Esophagus muscularis mucosa (tissue), 4 donors: ENCODE data around the gene MMS22L.

Source experiments
- EP300 ChIP-seq: sonication (generic); formaldehyde crosslinking; IDR thresholded peaks from one replicate; pipeline ENCODE4 v1.6.1; 2017; ENCODE audit warnings: antibody characterized with exemption
- POLR2A ChIP-seq: fragments of 450-650 bp; IDR thresholded peaks from one replicate; pipeline ENCODE4 v1.6.1; 2017; ENCODE audit warnings: antibody characterized with exemption, moderate library complexity, mild to moderate bottlenecking, low read depth
- POLR2AphosphoS5 ChIP-seq, 2 donors: sonication (generic); formaldehyde crosslinking; IDR thresholded peaks; one replicate each; pipeline ENCODE4 v1.6.1; 2017; ENCODE audit warnings: antibody characterized with exemption in 2 of 2
- TF ChIP-seq, protein P1 (sequence below), 3 experiments: fragments of 200-600 bp in 2 of 3; fragments of 450-650 bp in 1 of 3; sonication (generic) in 2 of 3; IDR thresholded peaks; one replicate each; pipeline ENCODE4 v1.5.1; 2017 to 2019; ENCODE audit warnings: antibody characterized with exemption in 3 of 3, mild to moderate bottlenecking in 2 of 3, moderate library complexity in 1 of 3

DNA sequence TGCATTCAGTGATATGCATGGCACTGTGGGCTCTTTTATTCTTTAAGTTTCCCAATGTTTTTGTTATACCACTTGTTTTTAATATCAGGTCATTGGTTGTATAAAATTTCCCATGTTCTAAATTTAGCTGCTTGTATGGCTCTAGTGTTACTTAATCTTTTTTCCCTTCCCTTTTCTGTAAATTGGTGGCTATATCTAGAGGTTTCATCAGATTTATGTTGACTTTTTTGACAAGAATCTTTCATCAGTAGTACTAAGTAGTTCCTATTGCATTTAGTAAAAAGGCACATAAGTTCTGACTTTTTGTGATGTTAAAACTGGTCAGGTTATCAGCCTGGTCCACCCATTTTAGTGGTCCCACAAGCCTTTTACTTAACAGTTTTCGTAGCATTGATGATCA lies 51.1 kb downstream of the MMS22L start:
- TF ChIP-seq, protein P1, sequence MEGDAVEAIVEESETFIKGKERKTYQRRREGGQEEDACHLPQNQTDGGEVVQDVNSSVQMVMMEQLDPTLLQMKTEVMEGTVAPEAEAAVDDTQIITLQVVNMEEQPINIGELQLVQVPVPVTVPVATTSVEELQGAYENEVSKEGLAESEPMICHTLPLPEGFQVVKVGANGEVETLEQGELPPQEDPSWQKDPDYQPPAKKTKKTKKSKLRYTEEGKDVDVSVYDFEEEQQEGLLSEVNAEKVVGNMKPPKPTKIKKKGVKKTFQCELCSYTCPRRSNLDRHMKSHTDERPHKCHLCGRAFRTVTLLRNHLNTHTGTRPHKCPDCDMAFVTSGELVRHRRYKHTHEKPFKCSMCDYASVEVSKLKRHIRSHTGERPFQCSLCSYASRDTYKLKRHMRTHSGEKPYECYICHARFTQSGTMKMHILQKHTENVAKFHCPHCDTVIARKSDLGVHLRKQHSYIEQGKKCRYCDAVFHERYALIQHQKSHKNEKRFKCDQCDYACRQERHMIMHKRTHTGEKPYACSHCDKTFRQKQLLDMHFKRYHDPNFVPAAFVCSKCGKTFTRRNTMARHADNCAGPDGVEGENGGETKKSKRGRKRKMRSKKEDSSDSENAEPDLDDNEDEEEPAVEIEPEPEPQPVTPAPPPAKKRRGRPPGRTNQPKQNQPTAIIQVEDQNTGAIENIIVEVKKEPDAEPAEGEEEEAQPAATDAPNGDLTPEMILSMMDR (IDR thresholded peaks at IDR 0.05): no peak
- TF ChIP-seq POLR2AphosphoS5 (IDR thresholded peaks at IDR 0.05): no peak
- no peak for TF ChIP-seq POLR2A
- no peak for TF ChIP-seq EP300
